ENCODE measurements around the gene THSD4. TPM values are rescaled to one million over a fixed set of nuclear protein-coding genes. Genes with fewer than 3 reads are reported as not detected.

The THSD4 gene
- polyA plus RNA-seq, 1 donor from 2014 or later, result 0.46 TPM

DNA sequence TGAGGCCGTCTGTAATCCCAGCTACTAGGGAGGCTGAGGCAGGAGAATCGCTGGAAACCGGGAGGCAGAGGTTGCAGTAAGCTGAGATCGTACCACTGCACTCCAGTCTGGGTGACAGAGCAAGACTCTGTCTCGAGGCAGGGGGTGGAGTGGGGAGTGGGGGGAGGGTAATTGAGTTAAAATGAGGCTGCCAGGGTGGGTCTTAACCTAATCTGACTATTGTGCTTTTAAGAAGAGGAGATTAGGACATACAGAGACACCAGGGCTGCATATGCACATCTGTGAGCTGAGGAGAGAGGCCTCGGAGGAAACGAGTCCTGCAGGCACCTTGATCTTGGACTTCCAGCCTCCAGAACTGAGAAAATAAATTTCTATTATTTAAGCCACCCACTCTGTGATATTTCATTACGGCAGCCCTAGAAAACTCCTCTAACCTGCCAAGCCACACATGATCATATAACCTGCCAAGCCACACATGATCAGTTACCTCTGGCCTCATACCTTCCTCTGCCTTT lies 197.0 kb downstream of the THSD4 start:
- Histone ChIP-seq H4K20me1 (ENCODE audit: insufficient read depth) (no peaks in the 10 kb centered on the region), H3K79me2 (replicated peaks; ENCODE audit: insufficient read depth, low read length) (no peaks in the 10 kb centered on the region), H3K27ac (ENCODE audit: low read length) (no peak overlapping the region), H3K9me2 (ENCODE audit: insufficient read depth, low read length) (no peaks in the 10 kb centered on the region), H3K27me3 (ENCODE audit: insufficient read depth, low read depth, low read length) (no peaks in the 10 kb centered on the region), H3K9ac (ENCODE audit: low read length) (no peak overlapping the region), H3K4me2 (ENCODE audit: low read length) (no peak overlapping the region), H3F3A (ENCODE audit: insufficient read depth, low read length, poor library complexity, severe bottlenecking) (no peaks in the 10 kb centered on the region), H3K9me3 (ENCODE audit: low read length) (peaks cover 4% of the 10 kb centered on the region), H3K36me3 (ENCODE audit: insufficient read depth, low read length) (no peaks in the 10 kb centered on the region), H2AFZ (ENCODE audit: low read depth, low read length) (no peak overlapping the region), H3K4me3 (ENCODE audit: low read length) (no peak overlapping the region)
- TF ChIP-seq EP300 (conservative IDR thresholded peaks at IDR 0.05; ENCODE audit: poor library complexity, severe bottlenecking) (no peak), MXI1 (conservative IDR thresholded peaks at IDR 0.05; ENCODE audit: poor library complexity, severe bottlenecking) (no peak), EZH2 (IDR thresholded peaks at IDR 0.05; ENCODE audit: borderline replicate concordance, insufficient read depth, low read length, poor library complexity, severe bottlenecking) (no peak), POLR2AphosphoS5 (IDR thresholded peaks at IDR 0.05) (no peak), TAF1 (IDR thresholded peaks at IDR 0.05; ENCODE audit: low read depth) (no peak), RAD21 (conservative IDR thresholded peaks at IDR 0.05) (no peak), SMC3 (conservative IDR thresholded peaks at IDR 0.05; ENCODE audit: poor library complexity) (no peak)
- TF ChIP-seq, protein P1, sequence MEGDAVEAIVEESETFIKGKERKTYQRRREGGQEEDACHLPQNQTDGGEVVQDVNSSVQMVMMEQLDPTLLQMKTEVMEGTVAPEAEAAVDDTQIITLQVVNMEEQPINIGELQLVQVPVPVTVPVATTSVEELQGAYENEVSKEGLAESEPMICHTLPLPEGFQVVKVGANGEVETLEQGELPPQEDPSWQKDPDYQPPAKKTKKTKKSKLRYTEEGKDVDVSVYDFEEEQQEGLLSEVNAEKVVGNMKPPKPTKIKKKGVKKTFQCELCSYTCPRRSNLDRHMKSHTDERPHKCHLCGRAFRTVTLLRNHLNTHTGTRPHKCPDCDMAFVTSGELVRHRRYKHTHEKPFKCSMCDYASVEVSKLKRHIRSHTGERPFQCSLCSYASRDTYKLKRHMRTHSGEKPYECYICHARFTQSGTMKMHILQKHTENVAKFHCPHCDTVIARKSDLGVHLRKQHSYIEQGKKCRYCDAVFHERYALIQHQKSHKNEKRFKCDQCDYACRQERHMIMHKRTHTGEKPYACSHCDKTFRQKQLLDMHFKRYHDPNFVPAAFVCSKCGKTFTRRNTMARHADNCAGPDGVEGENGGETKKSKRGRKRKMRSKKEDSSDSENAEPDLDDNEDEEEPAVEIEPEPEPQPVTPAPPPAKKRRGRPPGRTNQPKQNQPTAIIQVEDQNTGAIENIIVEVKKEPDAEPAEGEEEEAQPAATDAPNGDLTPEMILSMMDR (IDR thresholded peaks at IDR 0.05; ENCODE audit: poor library complexity, severe bottlenecking), result no peak
- TF ChIP-seq, protein P2, sequence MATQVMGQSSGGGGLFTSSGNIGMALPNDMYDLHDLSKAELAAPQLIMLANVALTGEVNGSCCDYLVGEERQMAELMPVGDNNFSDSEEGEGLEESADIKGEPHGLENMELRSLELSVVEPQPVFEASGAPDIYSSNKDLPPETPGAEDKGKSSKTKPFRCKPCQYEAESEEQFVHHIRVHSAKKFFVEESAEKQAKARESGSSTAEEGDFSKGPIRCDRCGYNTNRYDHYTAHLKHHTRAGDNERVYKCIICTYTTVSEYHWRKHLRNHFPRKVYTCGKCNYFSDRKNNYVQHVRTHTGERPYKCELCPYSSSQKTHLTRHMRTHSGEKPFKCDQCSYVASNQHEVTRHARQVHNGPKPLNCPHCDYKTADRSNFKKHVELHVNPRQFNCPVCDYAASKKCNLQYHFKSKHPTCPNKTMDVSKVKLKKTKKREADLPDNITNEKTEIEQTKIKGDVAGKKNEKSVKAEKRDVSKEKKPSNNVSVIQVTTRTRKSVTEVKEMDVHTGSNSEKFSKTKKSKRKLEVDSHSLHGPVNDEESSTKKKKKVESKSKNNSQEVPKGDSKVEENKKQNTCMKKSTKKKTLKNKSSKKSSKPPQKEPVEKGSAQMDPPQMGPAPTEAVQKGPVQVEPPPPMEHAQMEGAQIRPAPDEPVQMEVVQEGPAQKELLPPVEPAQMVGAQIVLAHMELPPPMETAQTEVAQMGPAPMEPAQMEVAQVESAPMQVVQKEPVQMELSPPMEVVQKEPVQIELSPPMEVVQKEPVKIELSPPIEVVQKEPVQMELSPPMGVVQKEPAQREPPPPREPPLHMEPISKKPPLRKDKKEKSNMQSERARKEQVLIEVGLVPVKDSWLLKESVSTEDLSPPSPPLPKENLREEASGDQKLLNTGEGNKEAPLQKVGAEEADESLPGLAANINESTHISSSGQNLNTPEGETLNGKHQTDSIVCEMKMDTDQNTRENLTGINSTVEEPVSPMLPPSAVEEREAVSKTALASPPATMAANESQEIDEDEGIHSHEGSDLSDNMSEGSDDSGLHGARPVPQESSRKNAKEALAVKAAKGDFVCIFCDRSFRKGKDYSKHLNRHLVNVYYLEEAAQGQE (IDR thresholded peaks at IDR 0.05; ENCODE audit: borderline replicate concordance), result no peak

DNA sequence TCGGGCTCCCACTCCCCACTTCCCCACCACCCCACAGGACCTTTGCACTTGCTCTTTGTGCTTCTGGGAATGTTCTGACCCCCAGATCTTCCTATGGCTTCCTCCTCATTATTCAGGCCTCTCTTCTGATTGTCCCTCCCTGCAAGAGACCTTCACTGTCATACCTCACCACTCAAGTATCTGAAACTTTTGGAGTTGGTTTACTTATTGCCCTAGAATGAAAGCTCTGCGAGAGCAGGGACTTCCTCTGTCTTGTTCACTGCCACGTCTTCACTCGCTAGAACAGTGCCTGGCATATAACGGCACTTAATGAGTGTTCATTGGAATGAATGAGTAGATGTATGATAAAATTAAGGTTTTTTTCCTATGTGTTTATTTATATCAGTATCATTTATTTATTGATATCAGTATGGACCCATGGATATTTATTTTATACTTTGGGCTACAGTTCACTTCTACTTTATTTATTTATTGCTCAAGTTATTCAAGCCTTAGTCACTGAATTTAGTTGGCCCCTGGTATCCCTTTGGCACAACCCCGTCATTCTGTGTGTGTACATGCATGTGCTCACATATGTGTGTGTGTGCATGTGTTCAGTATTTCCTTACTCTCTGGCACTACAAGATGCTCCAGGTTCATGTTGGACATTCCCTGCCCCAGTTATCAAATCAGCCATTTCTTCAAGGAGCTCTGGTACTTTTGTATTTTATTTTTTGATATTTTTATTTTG lies 197.6 kb downstream of the THSD4 start:
- TF ChIP-seq, protein P1 (IDR thresholded peaks at IDR 0.05; ENCODE audit: poor library complexity, severe bottlenecking), result no peak
- no peak for TF ChIP-seq EZH2 (IDR thresholded peaks at IDR 0.05; ENCODE audit: borderline replicate concordance, insufficient read depth, low read length, poor library complexity, severe bottlenecking)
- TF ChIP-seq POLR2AphosphoS5 (IDR thresholded peaks at IDR 0.05), result no peak
- H3K27me3 ChIP-seq (ENCODE audit: insufficient read depth, low read depth, low read length), result no peaks in the 10 kb centered on the region
- no peak overlapping the region for H3K9ac ChIP-seq (ENCODE audit: low read length)

More for the DNA sequence above, 197.6 kb downstream of the THSD4 start:
- H3K79me2 ChIP-seq (replicated peaks; ENCODE audit: insufficient read depth, low read length), result no peaks in the 10 kb centered on the region
- H3K36me3 ChIP-seq (ENCODE audit: insufficient read depth, low read length), result no peaks in the 10 kb centered on the region
- H3K9me2 ChIP-seq (ENCODE audit: insufficient read depth, low read length), result no peaks in the 10 kb centered on the region
- H4K20me1 ChIP-seq (ENCODE audit: insufficient read depth), result no peaks in the 10 kb centered on the region
- H3K4me2 ChIP-seq (ENCODE audit: low read length), result no peak overlapping the region
- no peak overlapping the region for H2AFZ ChIP-seq (ENCODE audit: low read depth, low read length)
- no peak overlapping the region for H3K4me3 ChIP-seq (ENCODE audit: low read length)
- H3F3A ChIP-seq (ENCODE audit: insufficient read depth, low read length, poor library complexity, severe bottlenecking), result no peaks in the 10 kb centered on the region
- peaks cover 4% of the 10 kb centered on the region for H3K9me3 ChIP-seq (ENCODE audit: low read length)
- H3K27ac ChIP-seq (ENCODE audit: low read length), result no peak overlapping the region

Data from neural cell (in vitro differentiated cells).